ENCODE results near the gene NME7.

NME7 gene

DNA sequence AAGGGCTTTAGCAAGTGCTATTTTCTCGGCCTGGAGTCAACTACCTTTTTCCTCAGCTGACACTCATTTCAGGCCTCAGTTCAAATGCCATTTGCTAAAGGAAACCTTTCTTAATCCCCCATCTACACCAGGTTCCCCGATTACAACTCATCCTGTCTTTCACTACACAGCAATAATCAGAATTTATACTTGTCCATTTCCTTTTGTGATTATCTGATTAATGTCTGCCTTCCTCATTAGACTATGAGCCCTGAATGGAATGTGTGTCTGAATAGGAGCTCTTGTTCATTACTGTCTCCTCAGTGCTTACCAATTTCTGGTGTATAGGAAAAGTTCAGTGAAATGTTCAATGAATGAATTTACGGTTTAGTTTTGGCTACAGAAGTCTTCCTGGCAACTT lies 224.3 kb downstream of the NME7 start:
- POLR2A ChIA-PET, result no interaction called here
- H3K36me3 ChIP-seq (ENCODE audit: control insufficient read depth in 2 of 2, insufficient read depth in 1 of 2, low read length in 2 of 2), result no peaks in the 10 kb centered on the region
- no peaks in the 10 kb centered on the region for H3K9me3 ChIP-seq (ENCODE audit: control insufficient read depth, insufficient read depth, low read depth, low read length)
- no peak overlapping the region for H3K27ac ChIP-seq (ENCODE audit: extremely low read depth, low read depth, low read length)
- CTCF ChIA-PET, result no interaction called here
- no peaks in the 10 kb centered on the region for H3K4me1 ChIP-seq (ENCODE audit: control insufficient read depth, insufficient read depth, low read length)
- H3K4me3 ChIP-seq (ENCODE audit: low read depth, low read length), result no peak overlapping the region
- TF ChIP-seq SP2 (tag by site-specific recombination; IDR thresholded peaks at IDR 0.05) (no peak), ZNF660 (tag by site-specific recombination; IDR thresholded peaks at IDR 0.05) (no peak), ZNF132 (tag by site-specific recombination; IDR thresholded peaks at IDR 0.05; ENCODE audit: borderline replicate concordance) (no peak), OVOL3 (tag by site-specific recombination; IDR thresholded peaks at IDR 0.05) (no peak), MEIS1 (CRISPR knock-in tag; IDR thresholded peaks at IDR 0.05; ENCODE audit: borderline replicate concordance) (no peak), ZNF670 (tag by site-specific recombination; IDR thresholded peaks at IDR 0.05; ENCODE audit: low read depth) (no peak), ZBTB1 (tag by site-specific recombination; IDR thresholded peaks at IDR 0.05) (no peak), ZBTB17 (tag by site-specific recombination; IDR thresholded peaks at IDR 0.05) (no peak), ZNF837 (tag by site-specific recombination; IDR thresholded peaks at IDR 0.05) (no peak), WT1 (tag by site-specific recombination; IDR thresholded peaks at IDR 0.05) (no peak)
- TF ChIP-seq, protein P1, sequence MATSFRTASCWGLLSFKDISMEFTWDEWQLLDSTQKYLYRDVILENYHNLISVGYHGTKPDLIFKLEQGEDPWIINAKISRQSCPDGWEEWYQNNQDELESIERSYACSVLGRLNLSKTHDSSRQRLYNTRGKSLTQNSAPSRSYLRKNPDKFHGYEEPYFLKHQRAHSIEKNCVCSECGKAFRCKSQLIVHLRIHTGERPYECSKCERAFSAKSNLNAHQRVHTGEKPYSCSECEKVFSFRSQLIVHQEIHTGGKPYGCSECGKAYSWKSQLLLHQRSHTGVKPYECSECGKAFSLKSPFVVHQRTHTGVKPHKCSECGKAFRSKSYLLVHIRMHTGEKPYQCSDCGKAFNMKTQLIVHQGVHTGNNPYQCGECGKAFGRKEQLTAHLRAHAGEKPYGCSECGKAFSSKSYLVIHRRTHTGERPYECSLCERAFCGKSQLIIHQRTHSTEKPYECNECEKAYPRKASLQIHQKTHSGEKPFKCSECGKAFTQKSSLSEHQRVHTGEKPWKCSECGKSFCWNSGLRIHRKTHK (tag by site-specific recombination; IDR thresholded peaks at IDR 0.05), result no peak
- TF ChIP-seq, protein P2, sequence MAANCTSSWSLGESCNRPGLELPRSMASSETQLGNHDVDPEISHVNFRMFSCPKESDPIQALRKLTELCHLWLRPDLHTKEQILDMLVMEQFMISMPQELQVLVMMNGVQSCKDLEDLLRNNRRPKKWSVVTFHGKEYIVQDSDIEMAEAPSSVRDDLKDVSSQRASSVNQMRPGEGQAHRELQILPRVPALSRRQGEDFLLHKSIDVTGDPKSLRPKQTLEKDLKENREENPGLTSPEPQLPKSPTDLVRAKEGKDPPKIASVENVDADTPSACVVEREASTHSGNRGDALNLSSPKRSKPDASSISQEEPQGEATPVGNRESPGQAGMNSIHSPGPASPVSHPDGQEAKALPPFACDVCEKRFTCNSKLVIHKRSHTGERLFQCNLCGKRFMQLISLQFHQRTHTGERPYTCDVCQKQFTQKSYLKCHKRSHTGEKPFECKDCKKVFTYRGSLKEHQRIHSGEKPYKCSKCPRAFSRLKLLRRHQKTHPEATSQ (tag by site-specific recombination; IDR thresholded peaks at IDR 0.05), result no peak
- TF ChIP-seq, protein P3, sequence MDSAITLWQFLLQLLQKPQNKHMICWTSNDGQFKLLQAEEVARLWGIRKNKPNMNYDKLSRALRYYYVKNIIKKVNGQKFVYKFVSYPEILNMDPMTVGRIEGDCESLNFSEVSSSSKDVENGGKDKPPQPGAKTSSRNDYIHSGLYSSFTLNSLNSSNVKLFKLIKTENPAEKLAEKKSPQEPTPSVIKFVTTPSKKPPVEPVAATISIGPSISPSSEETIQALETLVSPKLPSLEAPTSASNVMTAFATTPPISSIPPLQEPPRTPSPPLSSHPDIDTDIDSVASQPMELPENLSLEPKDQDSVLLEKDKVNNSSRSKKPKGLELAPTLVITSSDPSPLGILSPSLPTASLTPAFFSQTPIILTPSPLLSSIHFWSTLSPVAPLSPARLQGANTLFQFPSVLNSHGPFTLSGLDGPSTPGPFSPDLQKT (IDR thresholded peaks at IDR 0.05; ENCODE audit: borderline replicate concordance, low read depth, low read length), result no peak

DNA sequence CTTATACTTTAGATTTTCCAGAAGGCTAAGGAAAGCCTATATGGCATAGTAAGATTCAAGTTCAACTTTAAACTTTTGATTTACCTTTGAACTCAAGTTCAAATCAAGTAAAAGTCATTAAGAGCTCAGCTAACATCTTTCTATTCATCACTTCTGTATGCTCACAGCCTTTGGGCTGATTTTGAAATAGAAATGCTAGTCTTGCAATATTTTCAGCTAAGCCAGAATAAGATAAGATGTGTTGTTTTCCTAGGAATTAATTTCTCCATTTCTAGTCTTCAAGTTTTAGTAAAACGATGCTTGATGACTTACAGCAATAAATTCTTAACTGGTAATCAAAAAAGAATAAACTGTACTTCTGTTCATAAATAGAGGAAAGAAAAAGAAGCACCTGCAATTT lies 225.5 kb downstream of the NME7 start:
- H3K4me3 ChIP-seq (ENCODE audit: low read depth, low read length), result no peak overlapping the region
- ChIA-PET POLR2A (no interaction called here), CTCF (interaction anchor here (1.3 kb wide), 1 partner anchor 206 kb away, joined by 5 read pairs; no protein-coding TSS in a partner anchor)
- H3K9me3 ChIP-seq (ENCODE audit: control insufficient read depth, insufficient read depth, low read depth, low read length), result no peaks in the 10 kb centered on the region
- no peaks in the 10 kb centered on the region for H3K36me3 ChIP-seq (ENCODE audit: control insufficient read depth in 2 of 2, insufficient read depth in 1 of 2, low read length in 2 of 2)
- no peaks in the 10 kb centered on the region for H3K4me1 ChIP-seq (ENCODE audit: control insufficient read depth, insufficient read depth, low read length)
- H3K27ac ChIP-seq (ENCODE audit: extremely low read depth, low read depth, low read length), result no peak overlapping the region
- no peak for TF ChIP-seq ZNF747 (tag by site-specific recombination; IDR thresholded peaks at IDR 0.05)
- no peak for TF ChIP-seq ZNF121 (tag by site-specific recombination; IDR thresholded peaks at IDR 0.05)
- TF ChIP-seq ZNF548 (tag by site-specific recombination; IDR thresholded peaks at IDR 0.05), result no peak
- TF ChIP-seq, protein P4, sequence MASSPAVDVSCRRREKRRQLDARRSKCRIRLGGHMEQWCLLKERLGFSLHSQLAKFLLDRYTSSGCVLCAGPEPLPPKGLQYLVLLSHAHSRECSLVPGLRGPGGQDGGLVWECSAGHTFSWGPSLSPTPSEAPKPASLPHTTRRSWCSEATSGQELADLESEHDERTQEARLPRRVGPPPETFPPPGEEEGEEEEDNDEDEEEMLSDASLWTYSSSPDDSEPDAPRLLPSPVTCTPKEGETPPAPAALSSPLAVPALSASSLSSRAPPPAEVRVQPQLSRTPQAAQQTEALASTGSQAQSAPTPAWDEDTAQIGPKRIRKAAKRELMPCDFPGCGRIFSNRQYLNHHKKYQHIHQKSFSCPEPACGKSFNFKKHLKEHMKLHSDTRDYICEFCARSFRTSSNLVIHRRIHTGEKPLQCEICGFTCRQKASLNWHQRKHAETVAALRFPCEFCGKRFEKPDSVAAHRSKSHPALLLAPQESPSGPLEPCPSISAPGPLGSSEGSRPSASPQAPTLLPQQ (tag by site-specific recombination; IDR thresholded peaks at IDR 0.05), result no peak
- no peak for TF ChIP-seq ZNF391 (tag by site-specific recombination; IDR thresholded peaks at IDR 0.05; ENCODE audit: borderline replicate concordance, low read depth)
- TF ChIP-seq, protein P5, sequence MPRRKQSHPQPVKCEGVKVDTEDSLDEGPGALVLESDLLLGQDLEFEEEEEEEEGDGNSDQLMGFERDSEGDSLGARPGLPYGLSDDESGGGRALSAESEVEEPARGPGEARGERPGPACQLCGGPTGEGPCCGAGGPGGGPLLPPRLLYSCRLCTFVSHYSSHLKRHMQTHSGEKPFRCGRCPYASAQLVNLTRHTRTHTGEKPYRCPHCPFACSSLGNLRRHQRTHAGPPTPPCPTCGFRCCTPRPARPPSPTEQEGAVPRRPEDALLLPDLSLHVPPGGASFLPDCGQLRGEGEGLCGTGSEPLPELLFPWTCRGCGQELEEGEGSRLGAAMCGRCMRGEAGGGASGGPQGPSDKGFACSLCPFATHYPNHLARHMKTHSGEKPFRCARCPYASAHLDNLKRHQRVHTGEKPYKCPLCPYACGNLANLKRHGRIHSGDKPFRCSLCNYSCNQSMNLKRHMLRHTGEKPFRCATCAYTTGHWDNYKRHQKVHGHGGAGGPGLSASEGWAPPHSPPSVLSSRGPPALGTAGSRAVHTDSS (tag by site-specific recombination; IDR thresholded peaks at IDR 0.05), result no peak
- no peak for TF ChIP-seq ZNF521 (tag by site-specific recombination; IDR thresholded peaks at IDR 0.05)
- TF ChIP-seq ZNF214 (tag by site-specific recombination; IDR thresholded peaks at IDR 0.05; ENCODE audit: borderline replicate concordance), result no peak
- TF ChIP-seq ZNF624 (tag by site-specific recombination; IDR thresholded peaks at IDR 0.05), result no peak
- TF ChIP-seq ZNF707 (tag by site-specific recombination; IDR thresholded peaks at IDR 0.05), result no peak
- TF ChIP-seq ZBTB8A (tag by site-specific recombination; IDR thresholded peaks at IDR 0.05), result no peak
- TF ChIP-seq ZNF623 (tag by site-specific recombination; IDR thresholded peaks at IDR 0.05), result no peak
- TF ChIP-seq ZNF341 (tag by site-specific recombination; IDR thresholded peaks at IDR 0.05; ENCODE audit: low read depth), result no peak
- no peak for TF ChIP-seq ZNF830 (tag by site-specific recombination; IDR thresholded peaks at IDR 0.05; ENCODE audit: low read depth)
- TF ChIP-seq GLIS2 (tag by site-specific recombination; IDR thresholded peaks at IDR 0.05), result no peak
- TF ChIP-seq KLF7 (tag by site-specific recombination; IDR thresholded peaks at IDR 0.05; ENCODE audit: borderline replicate concordance), result no peak
- TF ChIP-seq HOXA7 (CRISPR knock-in tag; IDR thresholded peaks at IDR 0.05; ENCODE audit: borderline replicate concordance), result no peak
- no peak for TF ChIP-seq ZNF426 (tag by site-specific recombination; IDR thresholded peaks at IDR 0.05)
- no peak for TF ChIP-seq ZBTB20 (tag by site-specific recombination; IDR thresholded peaks at IDR 0.05)

Data from HEK293 (cell line).